Coronary artery (tissue), 2 donors: Measurements from ENCODE around the gene ZNF84.

Source experiments
- DNase-seq: peaks from one replicate; pipeline ENCODE4 v3.0.0-alpha.2; 2017; ENCODE audit warnings: low spot score
- H3K27ac ChIP-seq, 2 donors: fragments of 200-600 bp; sonication (generic); one replicate each; pipeline ENCODE4 v1.5.1; 2016 to 2019
- H3K4me3 ChIP-seq: fragments of 200-600 bp; sonication (generic); 2 replicates; pipeline ENCODE4 v1.5.1; 2016; ENCODE audit warnings: mild to moderate bottlenecking, moderate library complexity
- TF ChIP-seq, protein P1 (sequence below): fragments of 200-600 bp; sonication (generic); IDR thresholded peaks from one replicate; pipeline ENCODE4 v1.5.1; 2019; ENCODE audit warnings: antibody characterized with exemption

Gene ZNF84

DNA sequence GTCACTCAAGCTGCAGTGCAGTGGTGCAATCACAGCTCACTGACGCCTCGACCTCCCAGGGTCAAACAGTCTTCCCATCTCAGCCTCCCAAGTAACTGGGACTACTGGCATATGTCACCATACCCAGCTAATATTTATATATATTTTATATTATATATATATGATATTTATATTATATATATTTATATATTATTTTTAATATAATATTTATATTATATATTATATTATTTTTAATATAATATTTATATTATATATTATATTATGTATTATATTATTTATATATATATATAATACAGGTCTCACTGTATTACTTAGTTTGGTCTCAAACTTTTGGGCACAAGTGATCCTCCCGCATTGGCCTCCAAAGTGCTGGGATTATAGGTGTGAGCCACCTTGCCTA, 9.4 kb downstream of the ZNF84 start:
- H3K4me3 ChIP-seq: peak overlapping the region; percentile 48
- no peak for DNase-seq
- H3K27ac ChIP-seq: no peak overlapping the region
- TF ChIP-seq, protein P1, sequence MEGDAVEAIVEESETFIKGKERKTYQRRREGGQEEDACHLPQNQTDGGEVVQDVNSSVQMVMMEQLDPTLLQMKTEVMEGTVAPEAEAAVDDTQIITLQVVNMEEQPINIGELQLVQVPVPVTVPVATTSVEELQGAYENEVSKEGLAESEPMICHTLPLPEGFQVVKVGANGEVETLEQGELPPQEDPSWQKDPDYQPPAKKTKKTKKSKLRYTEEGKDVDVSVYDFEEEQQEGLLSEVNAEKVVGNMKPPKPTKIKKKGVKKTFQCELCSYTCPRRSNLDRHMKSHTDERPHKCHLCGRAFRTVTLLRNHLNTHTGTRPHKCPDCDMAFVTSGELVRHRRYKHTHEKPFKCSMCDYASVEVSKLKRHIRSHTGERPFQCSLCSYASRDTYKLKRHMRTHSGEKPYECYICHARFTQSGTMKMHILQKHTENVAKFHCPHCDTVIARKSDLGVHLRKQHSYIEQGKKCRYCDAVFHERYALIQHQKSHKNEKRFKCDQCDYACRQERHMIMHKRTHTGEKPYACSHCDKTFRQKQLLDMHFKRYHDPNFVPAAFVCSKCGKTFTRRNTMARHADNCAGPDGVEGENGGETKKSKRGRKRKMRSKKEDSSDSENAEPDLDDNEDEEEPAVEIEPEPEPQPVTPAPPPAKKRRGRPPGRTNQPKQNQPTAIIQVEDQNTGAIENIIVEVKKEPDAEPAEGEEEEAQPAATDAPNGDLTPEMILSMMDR: no peak

DNA sequence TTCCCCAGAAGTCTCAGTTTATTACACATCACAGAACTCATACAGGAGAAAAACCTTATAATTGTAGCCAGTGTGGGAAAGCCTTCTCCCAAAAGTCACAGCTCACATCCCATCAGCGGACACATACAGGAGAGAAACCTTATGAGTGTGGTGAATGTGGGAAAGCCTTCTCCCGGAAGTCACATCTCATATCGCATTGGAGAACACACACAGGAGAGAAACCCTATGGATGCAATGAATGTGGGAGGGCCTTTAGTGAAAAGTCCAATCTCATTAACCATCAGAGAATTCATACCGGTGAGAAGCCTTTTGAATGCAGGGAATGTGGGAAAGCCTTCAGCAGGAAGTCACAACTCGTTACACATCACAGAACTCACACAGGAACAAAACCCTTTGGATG, 20.1 kb downstream of the ZNF84 start:
- TF ChIP-seq, protein P1: no peak
- Histone ChIP-seq H3K4me3 (no peak overlapping the region), H3K27ac (no peak overlapping the region)
- DNase-seq: no peak

DNA sequence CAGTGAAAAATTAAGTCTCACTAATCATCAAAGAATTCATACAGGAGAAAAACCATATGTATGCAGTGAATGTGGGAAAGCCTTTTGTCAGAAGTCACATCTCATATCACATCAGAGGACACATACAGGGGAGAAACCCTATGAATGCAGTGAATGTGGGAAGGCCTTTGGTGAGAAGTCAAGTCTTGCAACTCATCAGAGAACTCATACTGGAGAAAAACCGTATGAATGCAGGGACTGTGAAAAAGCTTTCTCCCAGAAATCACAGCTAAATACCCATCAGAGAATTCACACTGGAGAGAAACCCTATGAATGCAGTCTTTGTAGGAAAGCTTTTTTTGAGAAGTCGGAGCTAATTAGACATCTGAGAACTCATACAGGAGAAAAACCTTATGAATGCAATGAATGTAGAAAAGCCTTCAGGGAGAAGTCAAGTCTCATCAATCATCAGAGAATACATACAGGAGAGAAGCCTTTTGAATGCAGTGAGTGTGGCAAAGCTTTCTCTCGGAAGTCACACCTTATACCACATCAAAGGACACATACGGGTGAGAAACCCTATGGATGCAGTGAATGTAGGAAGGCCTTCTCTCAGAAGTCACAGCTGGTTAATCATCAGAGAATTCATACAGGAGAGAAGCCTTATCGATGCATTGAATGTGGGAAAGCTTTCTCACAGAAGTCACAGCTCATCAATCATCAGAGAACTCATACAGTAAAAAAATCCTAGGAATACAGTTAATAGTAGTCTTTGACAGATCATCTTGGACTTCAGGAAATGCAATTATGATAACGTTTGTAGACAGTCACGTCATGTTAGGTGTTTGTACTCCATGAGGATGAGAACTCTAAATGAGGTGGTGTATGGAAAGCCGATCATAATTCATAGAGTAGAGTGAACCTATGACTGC, 21.1 kb downstream of the ZNF84 start:
- TF ChIP-seq, protein P1: no peak
- DNase-seq: no peak
- Histone ChIP-seq H3K27ac (no peak overlapping the region), H3K4me3 (peak overlapping the region; percentile 32)

DNA sequence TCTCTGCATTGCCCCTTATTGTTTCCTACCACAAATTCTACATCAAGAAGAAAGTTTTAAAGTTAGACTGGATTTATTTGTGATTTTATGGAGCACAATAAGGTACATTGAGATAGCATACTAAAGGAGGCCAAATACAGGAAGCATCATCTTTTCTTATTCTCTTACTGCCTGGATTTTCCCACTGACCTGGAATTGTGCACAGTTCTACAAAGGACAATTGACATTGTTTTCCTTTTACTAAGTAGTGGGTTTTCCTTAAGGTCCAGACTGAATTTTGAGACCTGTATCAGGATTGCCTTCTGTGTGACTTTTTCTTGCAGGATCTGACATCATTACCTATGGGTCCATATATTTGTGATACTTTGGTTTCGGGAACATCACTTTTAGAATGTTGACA, 24.6 kb downstream of the ZNF84 start:
- DNase-seq: no peak
- TF ChIP-seq, protein P1: no peak
- Histone ChIP-seq H3K27ac (no peak overlapping the region), H3K4me3 (no peak overlapping the region)

DNA sequence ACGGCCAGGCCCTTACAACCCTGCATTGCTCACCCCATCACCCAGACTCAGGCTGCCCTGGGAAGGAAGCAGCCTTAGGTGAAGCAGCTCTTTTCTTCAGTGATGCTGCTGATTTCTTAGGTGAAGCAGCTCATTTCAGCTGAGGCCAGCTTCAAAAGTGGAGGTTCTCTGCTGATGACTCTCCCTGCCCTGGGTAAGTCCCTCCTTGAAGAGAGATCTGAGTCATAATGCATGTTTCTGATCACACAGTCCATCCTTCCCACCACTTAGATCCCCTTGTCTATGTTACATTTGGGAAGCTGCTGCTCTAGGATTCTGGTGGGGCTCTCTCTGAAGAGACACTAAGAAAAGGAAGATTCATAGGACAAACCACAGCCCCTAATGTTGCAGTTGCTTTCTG, 26.2 kb downstream of the ZNF84 start:
- no peak for DNase-seq
- TF ChIP-seq, protein P1: no peak
- no peak overlapping the region for H3K4me3 ChIP-seq
- H3K27ac ChIP-seq: no peak overlapping the region

DNA sequence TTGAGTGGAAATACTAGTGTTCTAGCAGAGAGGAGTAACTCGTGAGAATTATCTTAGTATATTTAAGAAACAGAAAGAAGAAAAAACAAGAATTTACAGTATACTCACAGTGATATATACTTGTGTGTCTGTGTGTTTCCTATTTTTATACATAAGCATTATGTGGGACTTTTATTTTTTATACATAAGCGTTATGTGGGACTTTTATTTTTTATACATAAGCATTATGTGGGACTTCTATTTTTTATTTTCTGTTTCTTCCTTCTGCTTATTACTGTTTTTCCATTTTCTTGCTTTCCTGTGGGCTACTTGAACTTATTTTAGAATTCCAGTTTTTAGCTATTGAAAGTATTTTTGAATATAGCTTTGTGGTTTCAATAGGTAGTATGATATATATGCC, 36.5 kb downstream of the ZNF84 start:
- DNase-seq: no peak
- TF ChIP-seq, protein P1: no peak
- Histone ChIP-seq H3K27ac (no peak overlapping the region), H3K4me3 (no peak overlapping the region)

DNA sequence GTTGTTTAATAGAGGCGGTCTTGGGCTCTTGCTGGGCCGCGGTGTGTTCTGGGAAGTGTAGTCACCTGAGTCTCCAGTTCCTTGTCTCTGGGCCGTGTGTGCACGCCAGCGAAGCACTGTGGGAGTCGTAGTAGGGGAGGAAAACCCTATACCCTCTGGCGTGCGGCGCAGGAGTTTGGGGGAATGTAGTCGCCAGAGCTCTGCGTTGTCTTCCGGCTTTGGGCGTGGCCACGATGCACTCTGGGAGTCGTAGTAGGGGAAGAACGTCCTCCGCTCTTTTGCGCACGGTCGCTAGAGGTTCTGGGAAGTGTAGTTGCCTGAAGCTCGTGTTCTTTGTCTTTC, 42.7 kb downstream of the ZNF84 start:
- H3K4me3 ChIP-seq: peak overlapping the region; percentile 94
- TF ChIP-seq, protein P1: no peak
- DNase-seq: peak; percentile 99
- peak overlapping the region; percentile 96 to 98 for H3K27ac ChIP-seq
